ENCODE results near the gene CITED2. TPM values are rescaled to one million over a fixed set of nuclear protein-coding genes. Genes with fewer than 3 reads are reported as not detected.

CITED2 gene
- polyA plus RNA-seq, 1 of the 3 experiments (the other 2 are of a cell fraction), result 173 TPM

DNA sequence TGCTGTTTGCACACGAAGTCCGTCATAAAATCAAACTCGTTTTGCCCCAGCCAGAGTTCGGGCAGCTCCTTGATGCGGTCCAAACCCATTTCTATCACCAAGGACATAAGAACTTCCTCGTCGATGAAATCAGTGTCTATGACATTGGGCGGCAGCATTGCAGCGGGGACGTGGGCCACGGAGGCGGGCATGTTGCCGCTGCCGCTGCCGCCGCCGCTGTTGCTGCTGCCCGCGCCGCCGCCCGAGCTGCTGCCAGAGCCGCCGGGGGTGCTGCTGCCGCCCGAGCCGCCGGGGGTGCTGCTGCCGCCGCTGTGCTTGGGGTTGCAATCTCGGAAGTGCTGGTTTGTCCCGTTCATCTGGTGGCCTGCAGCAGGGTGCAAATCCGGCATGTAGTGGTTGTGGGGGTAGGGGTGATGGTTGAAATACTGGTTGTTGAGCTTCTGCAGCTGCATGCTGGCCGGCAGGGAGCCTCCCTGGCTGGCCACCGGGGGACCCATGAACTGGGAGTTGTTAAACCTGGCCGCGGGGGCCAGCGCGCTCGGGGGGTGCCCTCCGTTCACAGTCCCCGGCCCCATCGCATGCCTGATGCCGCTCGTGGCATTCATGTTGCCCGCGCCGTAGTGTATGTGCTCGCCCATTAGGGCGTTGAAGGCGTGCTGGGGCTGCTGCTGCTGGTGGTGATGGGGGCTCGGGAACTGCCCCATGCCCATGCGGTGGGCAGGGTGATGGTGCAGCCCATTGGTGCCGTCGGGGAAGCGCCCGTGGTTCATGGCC, 1.1 kb downstream of the CITED2 start:
- peak overlapping the region; percentile 85 for H3K4me2 ChIP-seq
- H3K4me3 ChIP-seq (ENCODE audit: low read depth in 2 of 2, low read length in 1 of 2), result peak overlapping the region; percentile 72 to 95
- H3K4me1 ChIP-seq (ENCODE audit: control insufficient read depth in 1 of 2, insufficient read depth in 2 of 2, low read depth in 1 of 2, low read length in 1 of 2), result peaks cover 18 to 30% of the 10 kb centered on the region in 2 experiments
- no peaks in the 10 kb centered on the region for H3K9me2 ChIP-seq
- H2AFZ ChIP-seq (ENCODE audit: low read depth), result no peak overlapping the region
- H3K27me3 ChIP-seq (ENCODE audit: insufficient read depth), result no peaks in the 10 kb centered on the region
- H3K27ac ChIP-seq (ENCODE audit: low read depth in 2 of 2, low read length in 1 of 2), result peak overlapping the region; percentile 85 to 91
- peaks cover 41% of the 10 kb centered on the region for H3F3A ChIP-seq (replicated peaks; ENCODE audit: insufficient read depth)
- peak overlapping the region; percentile 98 for H3K9ac ChIP-seq
- peaks cover 18 to 27% of the 10 kb centered on the region in 2 experiments for H3K36me3 ChIP-seq (replicated peaks in 1 of 2; ENCODE audit: control insufficient read depth in 1 of 2, insufficient read depth in 2 of 2, low read length in 1 of 2)
- 0% methylated on average over 35 of the region's 57 CpGs for WGBS (ENCODE audit: low lambda C conversion rate)
- H3K79me2 ChIP-seq (ENCODE audit: insufficient read depth), result peaks cover 40% of the 10 kb centered on the region
- no peak for TF ChIP-seq JUND (IDR thresholded peaks at IDR 0.05)
- 0 out of 2 replicates have a peak, but pooled peaks have one; percentile 11 for TF ChIP-seq POLR2AphosphoS5 (IDR thresholded peaks at IDR 0.05; ENCODE audit: low read depth, low read length)
- no peak for TF ChIP-seq EP300 (IDR thresholded peaks at IDR 0.05; ENCODE audit: borderline replicate concordance in 1 of 2, low read depth in 1 of 2, low read length in 1 of 2)
- TF ChIP-seq, protein P1, sequence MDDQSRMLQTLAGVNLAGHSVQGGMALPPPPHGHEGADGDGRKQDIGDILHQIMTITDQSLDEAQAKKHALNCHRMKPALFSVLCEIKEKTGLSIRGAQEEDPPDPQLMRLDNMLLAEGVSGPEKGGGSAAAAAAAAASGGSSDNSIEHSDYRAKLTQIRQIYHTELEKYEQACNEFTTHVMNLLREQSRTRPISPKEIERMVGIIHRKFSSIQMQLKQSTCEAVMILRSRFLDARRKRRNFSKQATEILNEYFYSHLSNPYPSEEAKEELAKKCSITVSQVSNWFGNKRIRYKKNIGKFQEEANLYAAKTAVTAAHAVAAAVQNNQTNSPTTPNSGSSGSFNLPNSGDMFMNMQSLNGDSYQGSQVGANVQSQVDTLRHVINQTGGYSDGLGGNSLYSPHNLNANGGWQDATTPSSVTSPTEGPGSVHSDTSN (IDR thresholded peaks at IDR 0.05), result no peak
- TF ChIP-seq ELF1 (IDR thresholded peaks at IDR 0.05), result no peak
- TF ChIP-seq RCOR1 (IDR thresholded peaks at IDR 0.05; ENCODE audit: low read length), result no peak
- peak; percentile 47 for TF ChIP-seq RAD21 (IDR thresholded peaks at IDR 0.05; ENCODE audit: low read length)
- TF ChIP-seq MXI1 (IDR thresholded peaks at IDR 0.05; ENCODE audit: low read depth, low read length), result no peak
- no peak for TF ChIP-seq GATA2 (CRISPR knock-in tag; IDR thresholded peaks at IDR 0.05)
- no peak for TF ChIP-seq SMC3 (IDR thresholded peaks at IDR 0.05; ENCODE audit: low read depth, low read length)
- TF ChIP-seq SIN3A (IDR thresholded peaks at IDR 0.05; ENCODE audit: borderline replicate concordance, low read depth, low read length), result 0 out of 2 replicates have a peak, but pooled peaks have one; percentile 9
- no peak for TF ChIP-seq EZH2phosphoT487 (IDR thresholded peaks at IDR 0.05; ENCODE audit: borderline replicate concordance, low read depth)
- TF ChIP-seq YY1 (IDR thresholded peaks at IDR 0.05; ENCODE audit: low read depth), result no peak
- no peak for TF ChIP-seq NFIC (IDR thresholded peaks at IDR 0.05; ENCODE audit: borderline replicate concordance)
- TF ChIP-seq TEAD4 (IDR thresholded peaks at IDR 0.05; ENCODE audit: borderline replicate concordance, insufficient read depth), result no peak
- TF ChIP-seq, protein P2, sequence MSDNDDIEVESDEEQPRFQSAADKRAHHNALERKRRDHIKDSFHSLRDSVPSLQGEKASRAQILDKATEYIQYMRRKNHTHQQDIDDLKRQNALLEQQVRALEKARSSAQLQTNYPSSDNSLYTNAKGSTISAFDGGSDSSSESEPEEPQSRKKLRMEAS (IDR thresholded peaks at IDR 0.05; ENCODE audit: low read depth), result peak; percentile 35; the same call in 1 of the 2 replicates
- no peak for TF ChIP-seq RFX5 (IDR thresholded peaks at IDR 0.05; ENCODE audit: low read length)
- TF ChIP-seq NRF1 (IDR thresholded peaks at IDR 0.05; ENCODE audit: low read depth, low read length), result no peak
- TF ChIP-seq, protein P3, sequence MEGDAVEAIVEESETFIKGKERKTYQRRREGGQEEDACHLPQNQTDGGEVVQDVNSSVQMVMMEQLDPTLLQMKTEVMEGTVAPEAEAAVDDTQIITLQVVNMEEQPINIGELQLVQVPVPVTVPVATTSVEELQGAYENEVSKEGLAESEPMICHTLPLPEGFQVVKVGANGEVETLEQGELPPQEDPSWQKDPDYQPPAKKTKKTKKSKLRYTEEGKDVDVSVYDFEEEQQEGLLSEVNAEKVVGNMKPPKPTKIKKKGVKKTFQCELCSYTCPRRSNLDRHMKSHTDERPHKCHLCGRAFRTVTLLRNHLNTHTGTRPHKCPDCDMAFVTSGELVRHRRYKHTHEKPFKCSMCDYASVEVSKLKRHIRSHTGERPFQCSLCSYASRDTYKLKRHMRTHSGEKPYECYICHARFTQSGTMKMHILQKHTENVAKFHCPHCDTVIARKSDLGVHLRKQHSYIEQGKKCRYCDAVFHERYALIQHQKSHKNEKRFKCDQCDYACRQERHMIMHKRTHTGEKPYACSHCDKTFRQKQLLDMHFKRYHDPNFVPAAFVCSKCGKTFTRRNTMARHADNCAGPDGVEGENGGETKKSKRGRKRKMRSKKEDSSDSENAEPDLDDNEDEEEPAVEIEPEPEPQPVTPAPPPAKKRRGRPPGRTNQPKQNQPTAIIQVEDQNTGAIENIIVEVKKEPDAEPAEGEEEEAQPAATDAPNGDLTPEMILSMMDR (IDR thresholded peaks at IDR 0.05), result peak; percentile 20; the same call in 1 of the 2 replicates
- no peak for TF ChIP-seq TCF12 (IDR thresholded peaks at IDR 0.05)
- no peak for TF ChIP-seq MEF2A (IDR thresholded peaks at IDR 0.05; ENCODE audit: borderline replicate concordance, low read depth)
- ChIA-PET POLR2A (no interaction called here), CTCF (interaction anchor here (0.6 to 3.1 kb wide), 8 partner anchors 9 to 1124 kb away, joined by 3 to 20 read pairs (median 4); no protein-coding TSS in a partner anchor)
- no peaks in the 10 kb centered on the region for H3K9me3 ChIP-seq
- peak; percentile 61 for DNase-seq
- peaks cover 31% of the 10 kb centered on the region for H4K20me1 ChIP-seq (ENCODE audit: insufficient read depth)
